ENCODE measurements around the gene ZNF346.

ZNF346 gene

DNA sequence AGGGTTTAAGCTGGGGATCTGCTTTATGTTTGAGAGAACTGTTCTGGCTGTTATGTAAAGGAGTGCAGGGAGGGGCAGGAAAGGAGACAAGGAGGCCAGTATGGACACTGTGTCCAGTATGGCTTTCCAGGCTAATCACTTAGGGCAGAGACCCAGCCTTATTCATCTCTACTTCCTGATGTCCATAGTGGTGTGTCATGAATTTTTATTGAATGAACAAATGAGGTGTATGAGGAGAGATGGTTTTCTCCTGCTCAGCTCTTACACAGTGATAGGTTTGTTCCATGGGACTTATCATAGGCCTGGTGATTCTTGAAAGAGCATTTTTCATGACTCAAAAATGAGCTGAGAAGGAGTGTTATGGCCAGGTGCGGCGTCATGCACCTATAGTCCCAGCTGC, 43.7 kb downstream of the ZNF346 start:
- CTCF ChIA-PET = no interaction called here

DNA sequence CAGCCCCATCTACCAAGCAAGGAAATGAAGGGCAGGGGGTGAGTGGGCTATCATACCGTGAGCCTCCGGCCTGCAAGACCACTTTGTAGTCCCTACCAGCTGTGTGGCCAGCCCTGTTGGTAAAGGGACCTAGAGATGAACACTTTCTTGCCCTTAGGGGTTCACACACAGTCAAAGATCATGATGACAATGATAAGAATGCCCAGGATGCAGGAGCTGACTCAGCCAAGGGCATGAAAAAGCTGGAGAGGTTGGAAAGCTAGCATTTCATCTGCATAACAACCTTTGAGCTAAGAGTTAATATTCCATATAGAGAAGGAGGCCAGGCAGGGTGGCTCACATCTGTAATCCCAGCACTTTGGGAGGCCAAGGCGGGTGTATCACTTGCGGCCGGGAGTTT, 45.0 kb downstream of the ZNF346 start:
- CTCF ChIA-PET = no interaction called here
- Mint-ChIP-seq H3K4me3 (no peak overlapping the region), H3K9me3 (no peaks in the 10 kb centered on the region), H3K27me3 (no peaks in the 10 kb centered on the region), H3K4me1 (peaks cover 3% of the 10 kb centered on the region), H3K36me3 (peaks cover 6% of the 10 kb centered on the region), H3K27ac (no peak overlapping the region)
- DNase-seq = no peak

More for the DNA sequence above, 43.7 kb downstream of the ZNF346 start:
- Mint-ChIP-seq H3K27ac (no peak overlapping the region), H3K36me3 (peaks cover 6% of the 10 kb centered on the region), H3K4me1 (no peaks in the 10 kb centered on the region), H3K4me3 (no peak overlapping the region), H3K27me3 (no peaks in the 10 kb centered on the region), H3K9me3 (no peaks in the 10 kb centered on the region)
- DNase-seq = no peak

DNA sequence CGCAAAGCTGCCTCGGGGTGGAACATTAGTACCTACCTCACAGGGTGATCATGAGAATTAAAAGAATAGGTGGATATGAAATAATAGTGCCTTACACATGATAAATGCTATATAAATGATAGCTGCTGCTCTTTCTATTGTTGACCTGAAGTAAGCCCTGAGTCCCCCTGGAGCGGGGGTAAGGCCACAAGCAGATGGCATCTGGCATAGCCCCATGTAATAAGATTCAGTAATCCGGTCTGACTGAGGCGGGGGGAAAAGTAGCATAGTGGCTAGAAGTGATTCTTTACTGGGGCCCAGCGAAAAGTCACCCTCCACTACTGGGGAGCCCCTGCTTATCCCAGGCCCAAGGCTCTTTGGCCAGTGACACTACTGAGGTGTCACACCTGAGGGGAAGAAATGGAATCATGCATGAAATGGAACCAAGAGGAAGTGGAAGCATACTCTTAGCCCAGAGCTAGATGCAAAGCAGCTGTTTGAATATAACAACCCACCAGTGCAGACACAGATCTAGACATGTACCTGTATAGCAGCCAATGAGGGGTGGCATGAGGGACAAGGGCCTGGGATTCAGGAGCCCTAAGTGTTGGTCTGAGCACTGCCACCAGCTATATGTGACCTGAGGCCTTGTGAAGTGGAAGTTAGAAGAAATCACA, 48.2 kb downstream of the ZNF346 start:
- Mint-ChIP-seq H3K27ac (no peak overlapping the region), H3K4me1 (peaks cover 3% of the 10 kb centered on the region), H3K4me3 (no peak overlapping the region), H3K9me3 (no peaks in the 10 kb centered on the region), H3K36me3 (peaks cover 6% of the 10 kb centered on the region), H3K27me3 (no peaks in the 10 kb centered on the region)
- DNase-seq = no peak
- CTCF ChIA-PET = interaction anchor here (0.6 to 5.9 kb wide), 7 partner anchors 9 to 410 kb away, joined by 3 to 64 read pairs (median 8); no protein-coding TSS in a partner anchor

DNA sequence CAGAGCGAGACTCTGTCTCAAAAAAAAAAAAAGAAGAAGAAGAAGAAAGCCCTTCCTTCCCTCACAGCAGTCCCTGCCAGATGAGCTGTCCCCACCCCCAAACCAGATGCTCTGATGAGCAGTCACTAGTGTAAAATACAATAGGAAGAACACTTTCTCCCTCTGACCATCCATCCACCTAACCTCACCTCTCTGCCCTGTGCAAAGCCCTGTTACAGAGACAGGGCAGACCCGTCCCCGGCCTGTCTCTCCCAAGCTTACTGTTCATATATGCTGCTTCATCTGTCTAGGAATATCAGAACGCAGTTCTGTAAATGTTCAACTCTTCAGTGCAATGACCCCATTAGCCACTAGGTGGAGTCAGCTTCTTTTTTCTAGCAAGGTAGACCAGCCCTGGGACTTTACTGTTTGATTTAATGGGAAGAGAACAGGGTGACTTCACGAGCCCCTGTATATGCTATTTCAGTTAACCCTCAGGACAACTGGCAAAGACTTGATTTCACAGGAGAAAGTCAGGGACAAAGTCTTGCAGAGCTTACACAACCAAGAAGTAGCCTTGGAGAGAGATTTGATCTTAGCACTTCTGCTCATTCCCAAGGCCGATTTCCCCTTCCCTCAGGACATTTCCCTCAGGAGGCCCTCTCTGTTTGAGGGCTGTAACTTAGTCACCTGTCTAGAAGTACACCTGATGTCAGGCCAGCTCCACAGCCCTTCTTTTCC, 49.3 kb downstream of the ZNF346 start:
- Mint-ChIP-seq H3K36me3 (peaks cover 6% of the 10 kb centered on the region), H3K27ac (no peak overlapping the region), H3K4me3 (no peak overlapping the region), H3K9me3 (no peaks in the 10 kb centered on the region), H3K27me3 (no peaks in the 10 kb centered on the region), H3K4me1 (peaks cover 3% of the 10 kb centered on the region)
- peak; percentile 78 for DNase-seq
- CTCF ChIA-PET = interaction anchor here (0.8 to 5.9 kb wide), 16 partner anchors 9 to 498 kb away, joined by 3 to 64 read pairs (median 4); partner anchors contain the start of gene FGFR4

DNA sequence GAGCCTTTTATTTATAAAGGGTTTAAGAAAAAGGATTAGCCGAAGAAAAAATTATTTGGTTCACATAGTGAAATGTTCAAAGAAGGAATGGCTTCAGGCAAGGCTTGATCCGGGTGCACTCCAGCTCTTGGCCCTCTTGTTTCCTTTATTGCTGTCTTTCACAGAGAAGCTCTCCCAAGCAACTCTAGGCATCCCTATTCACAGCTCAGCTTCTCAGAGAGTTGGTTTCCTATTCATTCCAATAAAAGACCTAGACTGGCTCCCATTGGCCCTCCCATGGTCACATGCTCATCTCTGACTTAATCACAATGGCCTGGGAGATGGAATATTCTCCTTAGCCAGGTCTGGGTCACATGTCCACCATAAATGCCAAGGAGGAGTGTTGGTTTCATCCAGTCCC, 54.8 kb downstream of the ZNF346 start:
- H3K27me3 Mint-ChIP-seq = peaks cover 4% of the 10 kb centered on the region
- no peak overlapping the region for H3K4me3 Mint-ChIP-seq
- H3K4me1 Mint-ChIP-seq = no peaks in the 10 kb centered on the region
- no peak for DNase-seq
- H3K27ac Mint-ChIP-seq = peak overlapping the region; percentile 33
- H3K36me3 Mint-ChIP-seq = peaks cover 3% of the 10 kb centered on the region
- no peaks in the 10 kb centered on the region for H3K9me3 Mint-ChIP-seq
- CTCF ChIA-PET = interaction anchor here (0.6 to 1.4 kb wide), 2 partner anchors 9 to 136 kb away, joined by 3 to 4 read pairs; no protein-coding TSS in a partner anchor

DNA sequence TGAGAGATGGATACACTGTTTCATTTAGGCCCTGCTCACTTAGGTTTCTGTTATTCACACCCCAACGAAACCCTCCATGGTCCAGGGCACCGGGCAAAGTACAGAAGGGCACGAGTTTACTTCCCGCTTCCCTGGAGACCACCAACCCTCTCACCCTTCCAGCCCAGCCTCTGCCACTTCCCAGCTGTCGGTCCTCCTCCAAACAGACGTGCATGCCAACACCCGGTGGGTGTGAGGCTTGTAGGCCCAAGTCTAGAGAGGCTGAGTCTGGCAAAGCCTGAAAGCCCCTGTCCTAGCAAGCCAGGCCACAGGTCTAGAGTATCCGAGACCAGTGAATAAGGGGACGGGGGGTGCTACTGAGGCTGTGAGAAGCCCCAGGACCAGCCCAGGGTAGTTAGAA, 57.1 kb downstream of the ZNF346 start:
- no peak overlapping the region for H3K4me3 Mint-ChIP-seq
- no peak overlapping the region for H3K27ac Mint-ChIP-seq
- DNase-seq = no peak
- peaks cover 25% of the 10 kb centered on the region for H3K27me3 Mint-ChIP-seq
- H3K9me3 Mint-ChIP-seq = no peaks in the 10 kb centered on the region
- peaks cover 1% of the 10 kb centered on the region for H3K36me3 Mint-ChIP-seq
- CTCF ChIA-PET = interaction anchor here (0.7 to 1.1 kb wide), 2 partner anchors 33 to 419 kb away, joined by 3 read pairs; no protein-coding TSS in a partner anchor
- H3K4me1 Mint-ChIP-seq = no peaks in the 10 kb centered on the region

DNA sequence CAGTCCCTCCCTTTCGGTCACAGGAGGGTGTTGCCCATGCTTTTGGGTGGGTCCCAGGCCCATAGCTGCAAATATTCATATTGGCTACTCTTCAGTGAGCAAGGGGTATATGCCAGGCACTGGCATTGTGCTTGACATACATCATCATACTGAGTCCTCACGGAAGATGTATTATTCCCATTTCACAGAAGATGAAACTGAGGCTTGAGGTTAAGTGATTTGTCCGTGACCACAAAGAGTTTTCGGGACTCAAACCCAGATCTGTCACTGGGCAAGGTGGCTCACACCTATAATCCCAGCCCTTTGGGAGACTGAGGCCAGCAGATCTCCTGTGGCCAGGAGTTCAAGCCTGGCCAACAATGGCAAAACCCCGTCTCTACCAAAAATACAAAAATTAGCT, 57.8 kb downstream of the ZNF346 start:
- no peak overlapping the region for H3K27ac Mint-ChIP-seq
- no peak for DNase-seq
- peaks cover 1% of the 10 kb centered on the region for H3K36me3 Mint-ChIP-seq
- no peaks in the 10 kb centered on the region for H3K4me1 Mint-ChIP-seq
- no peaks in the 10 kb centered on the region for H3K9me3 Mint-ChIP-seq
- H3K27me3 Mint-ChIP-seq = peaks cover 29% of the 10 kb centered on the region
- no peak overlapping the region for H3K4me3 Mint-ChIP-seq
- CTCF ChIA-PET = interaction anchor here (0.6 to 1.2 kb wide), 4 partner anchors 8 to 420 kb away, joined by 3 read pairs; no protein-coding TSS in a partner anchor

DNA sequence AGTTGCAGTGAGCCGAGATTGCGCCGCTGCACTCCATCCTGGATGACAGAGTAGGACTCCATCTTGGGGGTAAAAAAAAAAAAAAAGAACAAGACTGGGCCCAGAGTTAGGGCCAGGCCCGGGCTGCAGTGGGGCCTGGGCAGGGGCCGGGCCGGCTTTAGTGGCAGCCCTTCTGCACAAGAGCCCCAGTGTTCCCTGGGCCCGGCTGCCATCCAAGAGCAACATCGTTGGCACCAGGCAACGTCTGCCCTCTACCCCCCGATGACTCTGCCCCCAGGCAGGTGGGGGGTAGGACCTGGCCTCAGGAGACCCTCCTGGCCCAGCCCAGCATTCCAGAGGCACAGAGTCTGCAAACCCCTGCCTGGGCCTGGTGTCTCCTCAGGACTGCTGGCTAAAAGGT, 59.4 kb downstream of the ZNF346 start:
- no peak for DNase-seq
- H3K4me1 Mint-ChIP-seq = peaks cover 6% of the 10 kb centered on the region
- no peaks in the 10 kb centered on the region for H3K9me3 Mint-ChIP-seq
- H3K36me3 Mint-ChIP-seq = no peaks in the 10 kb centered on the region
- H3K27ac Mint-ChIP-seq = no peak overlapping the region
- H3K4me3 Mint-ChIP-seq = no peak overlapping the region
- CTCF ChIA-PET = interaction anchor here (0.6 to 1.6 kb wide), 3 partner anchors 9 to 600 kb away, joined by 3 to 9 read pairs (median 5); no protein-coding TSS in a partner anchor
- H3K27me3 Mint-ChIP-seq = peaks cover 44% of the 10 kb centered on the region

DNA sequence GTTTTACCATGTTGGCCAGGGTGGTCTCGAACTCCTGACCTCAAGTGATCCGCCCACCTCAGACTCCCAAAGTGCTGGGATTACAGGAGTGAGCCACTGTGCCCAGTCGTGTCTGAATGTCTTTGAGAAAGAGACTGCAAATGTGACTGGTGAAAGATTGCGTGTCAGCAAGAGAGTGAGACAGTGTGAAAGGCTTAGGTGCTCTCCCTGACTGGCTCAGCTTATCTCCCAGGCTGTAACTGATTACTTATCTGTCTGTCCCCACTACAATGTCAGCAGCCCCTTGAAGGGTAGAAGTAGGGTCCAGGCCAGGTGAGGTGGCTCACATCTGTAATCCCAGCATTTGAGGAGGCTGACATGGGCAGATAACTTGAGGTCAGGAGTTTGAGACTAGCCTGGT, 60.9 kb downstream of the ZNF346 start:
- DNase-seq = no peak
- Mint-ChIP-seq H3K27me3 (peaks cover 58% of the 10 kb centered on the region), H3K4me3 (no peak overlapping the region), H3K9me3 (no peaks in the 10 kb centered on the region), H3K36me3 (no peaks in the 10 kb centered on the region), H3K4me1 (peaks cover 8% of the 10 kb centered on the region), H3K27ac (no peak overlapping the region)
- CTCF ChIA-PET = interaction anchor here (1.2 to 4.3 kb wide), 2 partner anchors 10 to 423 kb away, joined by 5 to 25 read pairs; no protein-coding TSS in a partner anchor

DNA sequence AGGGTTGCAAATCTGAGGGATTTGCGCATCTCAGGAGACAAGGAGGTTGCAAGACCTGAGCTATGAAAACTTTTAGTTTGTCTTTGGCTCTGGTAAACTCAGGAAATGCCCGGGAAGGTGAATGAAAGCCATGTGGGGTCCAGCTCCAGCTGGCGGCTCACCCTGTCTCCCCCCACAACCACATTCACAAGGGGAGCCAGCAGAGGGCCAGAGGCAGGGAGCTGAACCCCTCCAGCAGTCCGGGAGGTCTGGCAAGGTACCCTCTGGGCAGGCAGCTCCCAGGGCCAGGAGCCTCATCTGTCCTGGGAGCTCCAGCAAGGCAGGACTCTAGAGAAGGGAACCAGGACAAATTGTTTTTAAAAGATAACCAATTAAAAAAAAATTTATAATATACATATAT, 61.7 kb downstream of the ZNF346 start:
- DNase-seq = no peak
- H3K4me3 Mint-ChIP-seq = no peak overlapping the region
- CTCF ChIA-PET = interaction anchor here (1.2 to 4.3 kb wide), 3 partner anchors 11 to 424 kb away, joined by 3 to 25 read pairs (median 5); no protein-coding TSS in a partner anchor
- no peaks in the 10 kb centered on the region for H3K9me3 Mint-ChIP-seq
- H3K27me3 Mint-ChIP-seq = peaks cover 66% of the 10 kb centered on the region
- no peaks in the 10 kb centered on the region for H3K36me3 Mint-ChIP-seq
- H3K27ac Mint-ChIP-seq = no peak overlapping the region
- H3K4me1 Mint-ChIP-seq = peaks cover 8% of the 10 kb centered on the region

DNA sequence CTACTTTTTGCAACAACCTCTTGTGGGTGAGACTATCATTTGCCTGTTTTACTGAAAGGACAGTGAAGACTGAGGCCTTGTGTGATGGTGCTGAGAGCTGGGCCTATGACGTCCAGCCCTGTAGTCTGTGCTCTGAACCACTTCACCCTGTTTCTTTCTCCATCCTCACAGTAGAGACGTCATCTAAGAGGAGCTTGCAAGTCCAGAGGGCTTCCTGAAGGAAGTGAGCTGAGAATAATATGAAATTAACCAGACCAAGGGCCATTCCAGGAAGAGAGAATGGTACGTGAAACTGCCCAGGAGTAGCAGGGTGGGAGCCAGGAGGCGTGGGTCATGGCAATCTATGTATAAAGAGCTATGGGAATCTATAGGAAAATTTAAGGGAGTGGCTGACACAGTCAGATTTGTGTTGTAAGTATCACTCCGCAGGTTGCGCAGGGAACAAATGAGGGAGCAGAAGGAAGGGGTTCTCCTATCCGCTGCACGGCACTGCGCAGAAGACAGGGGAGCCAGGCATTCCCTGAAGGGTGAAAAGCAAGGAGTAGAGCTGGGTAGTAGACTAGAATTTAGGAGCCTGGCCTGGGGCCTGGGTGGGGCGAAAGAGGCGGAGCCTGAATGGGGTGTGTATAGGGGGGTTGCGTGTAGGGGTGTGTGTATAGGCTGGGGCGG, 63.6 kb downstream of the ZNF346 start:
- H3K9me3 Mint-ChIP-seq = no peaks in the 10 kb centered on the region
- peak overlapping the region; percentile 52 for H3K4me3 Mint-ChIP-seq
- no peak overlapping the region for H3K27ac Mint-ChIP-seq
- no peak for DNase-seq
- no peaks in the 10 kb centered on the region for H3K36me3 Mint-ChIP-seq
- peaks cover 79% of the 10 kb centered on the region for H3K27me3 Mint-ChIP-seq
- peaks cover 8% of the 10 kb centered on the region for H3K4me1 Mint-ChIP-seq
- CTCF ChIA-PET = interaction anchor here (0.7 to 4.3 kb wide), 4 partner anchors 8 to 224 kb away, joined by 3 to 25 read pairs (median 10); no protein-coding TSS in a partner anchor

DNA sequence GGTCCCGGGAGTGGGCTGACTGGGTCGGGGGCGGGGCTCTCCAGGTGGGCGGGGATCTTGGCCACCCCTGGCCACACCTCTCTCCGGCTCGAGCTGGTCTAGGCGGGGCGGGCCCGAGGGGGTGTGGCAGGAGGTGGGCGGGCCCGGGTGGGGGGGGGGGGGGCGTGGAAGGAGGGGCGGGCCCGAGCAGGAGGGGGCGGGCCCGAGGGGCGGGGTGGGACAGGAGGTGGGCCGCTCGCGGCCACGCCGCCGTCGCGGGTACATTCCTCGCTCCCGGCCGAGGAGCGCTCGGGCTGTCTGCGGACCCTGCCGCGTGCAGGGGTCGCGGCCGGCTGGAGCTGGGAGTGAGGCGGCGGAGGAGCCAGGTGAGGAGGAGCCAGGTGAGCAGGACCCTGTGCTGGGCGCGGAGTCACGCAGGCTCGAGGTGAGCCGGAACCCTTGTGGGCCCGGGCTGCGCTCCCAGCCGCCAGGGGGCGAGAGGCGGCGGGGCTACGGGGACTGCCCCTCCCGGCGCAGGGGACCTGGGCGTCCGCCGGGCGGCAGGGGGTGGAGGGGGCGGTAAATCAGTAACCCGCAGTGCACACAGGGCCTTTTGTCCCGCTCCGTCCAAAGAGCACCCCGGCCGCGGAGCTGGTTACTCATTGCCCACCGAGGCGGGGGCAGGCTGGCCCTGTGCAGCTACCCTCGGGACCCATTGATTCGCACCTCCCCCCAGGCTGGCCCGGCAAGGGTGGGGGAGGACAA, 64.3 kb downstream of the ZNF346 start, which contains the start of gene FGFR4:
Gene FGFR4 (plus strand): TSS at position 262 of the 744 bp plus-strand sequence. CDS start 2,688 bp downstream, outside the sequence.
- Mint-ChIP-seq H3K27me3 (peaks cover 82% of the 10 kb centered on the region), H3K9me3 (no peaks in the 10 kb centered on the region), H3K4me3 (peak within 1 kb of the TSS; percentile 52), H3K27ac (no peak within 1 kb of the TSS), H3K4me1 (peaks cover 8% of the 10 kb centered on the region), H3K36me3 (no peaks in the 10 kb centered on the region)
- CTCF ChIA-PET = interaction anchor here (0.6 to 4.3 kb wide), 6 partner anchors 9 to 81 kb away, joined by 3 to 25 read pairs (median 4); partner anchors contain the start of gene UIMC1
- peak; percentile 74 for DNase-seq

DNA sequence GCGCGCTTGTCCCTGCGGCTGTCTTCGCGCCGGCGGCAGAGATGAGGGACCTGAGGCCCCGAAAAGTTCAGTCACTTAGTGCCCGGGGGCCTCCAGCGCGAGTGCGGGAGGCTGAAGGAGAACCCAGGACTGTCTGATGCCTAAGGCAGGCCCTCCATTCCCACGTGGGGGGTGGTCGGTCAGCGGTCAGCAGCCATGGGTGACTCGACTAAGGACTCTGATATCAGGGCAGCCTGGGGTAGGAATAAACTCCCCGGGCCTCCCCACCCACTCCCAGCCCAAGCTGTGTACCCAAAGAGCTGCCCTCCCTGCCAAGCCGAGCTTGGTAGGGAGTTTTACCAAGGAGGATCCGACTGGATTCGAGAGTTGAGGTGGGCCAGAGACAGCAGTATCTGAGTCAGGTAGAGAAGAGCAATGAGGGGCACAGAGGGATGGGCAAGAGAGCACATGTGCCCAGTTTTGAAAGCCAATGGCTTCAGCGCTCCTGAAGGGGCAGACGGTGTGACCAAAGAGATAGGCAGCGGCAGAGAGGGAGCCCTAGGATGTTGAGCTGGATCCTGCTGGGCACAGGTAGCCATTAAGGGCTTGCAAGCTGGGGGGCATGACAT, 65.0 kb downstream of the ZNF346 start:
- no peak for DNase-seq
- Mint-ChIP-seq H3K9me3 (no peaks in the 10 kb centered on the region), H3K27ac (no peak overlapping the region), H3K4me1 (peaks cover 8% of the 10 kb centered on the region), H3K27me3 (peaks cover 77% of the 10 kb centered on the region), H3K4me3 (peak overlapping the region; percentile 28), H3K36me3 (no peaks in the 10 kb centered on the region)
- CTCF ChIA-PET = interaction anchor here (0.6 to 4.3 kb wide), 5 partner anchors 14 to 81 kb away, joined by 3 to 25 read pairs (median 4); partner anchors contain the start of gene UIMC1

Data from activated naive CD4-positive, alpha-beta T cell treated with anti-CD3 and anti-CD28 coated beads, Interleukin-2, amount 10 ng/mL, durations not matched to agents 7 days and 5 days (primary cell).